HG03139 (cell line): Measurements from ENCODE around the gene CRYL1.

ENCODE experiments used
- ATAC-seq: cut with Tn5 transposase; IDR thresholded peaks from one replicate; pipeline ENCODE4 v1.9.1; 2021; ENCODE audit not compliant: unreplicated experiment

Gene CRYL1

GRCh38 chr13:20403826-20404225, 121.8 kb downstream of the CRYL1 start:
- no peak for ATAC-seq

DNA sequence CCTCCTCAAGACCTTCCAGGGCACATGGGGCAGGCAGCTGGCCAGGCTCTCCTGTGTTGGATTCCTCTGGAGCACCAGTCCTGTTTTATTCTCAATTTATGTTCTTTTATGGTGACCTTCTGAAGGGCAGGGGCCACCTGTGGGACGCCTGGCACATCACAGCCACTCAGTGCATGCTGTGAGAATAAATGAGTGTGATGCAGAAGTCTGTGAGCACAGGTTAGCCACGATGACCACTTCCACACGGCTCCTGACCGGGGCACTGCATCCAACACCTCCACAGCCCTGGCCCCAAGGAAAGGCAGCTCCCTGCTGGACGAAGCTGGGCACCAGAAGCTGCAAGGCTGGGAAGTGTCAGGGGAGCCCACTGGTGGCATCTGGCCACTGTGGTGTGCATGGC, 122.8 kb downstream of the CRYL1 start:
- no peak for ATAC-seq

DNA sequence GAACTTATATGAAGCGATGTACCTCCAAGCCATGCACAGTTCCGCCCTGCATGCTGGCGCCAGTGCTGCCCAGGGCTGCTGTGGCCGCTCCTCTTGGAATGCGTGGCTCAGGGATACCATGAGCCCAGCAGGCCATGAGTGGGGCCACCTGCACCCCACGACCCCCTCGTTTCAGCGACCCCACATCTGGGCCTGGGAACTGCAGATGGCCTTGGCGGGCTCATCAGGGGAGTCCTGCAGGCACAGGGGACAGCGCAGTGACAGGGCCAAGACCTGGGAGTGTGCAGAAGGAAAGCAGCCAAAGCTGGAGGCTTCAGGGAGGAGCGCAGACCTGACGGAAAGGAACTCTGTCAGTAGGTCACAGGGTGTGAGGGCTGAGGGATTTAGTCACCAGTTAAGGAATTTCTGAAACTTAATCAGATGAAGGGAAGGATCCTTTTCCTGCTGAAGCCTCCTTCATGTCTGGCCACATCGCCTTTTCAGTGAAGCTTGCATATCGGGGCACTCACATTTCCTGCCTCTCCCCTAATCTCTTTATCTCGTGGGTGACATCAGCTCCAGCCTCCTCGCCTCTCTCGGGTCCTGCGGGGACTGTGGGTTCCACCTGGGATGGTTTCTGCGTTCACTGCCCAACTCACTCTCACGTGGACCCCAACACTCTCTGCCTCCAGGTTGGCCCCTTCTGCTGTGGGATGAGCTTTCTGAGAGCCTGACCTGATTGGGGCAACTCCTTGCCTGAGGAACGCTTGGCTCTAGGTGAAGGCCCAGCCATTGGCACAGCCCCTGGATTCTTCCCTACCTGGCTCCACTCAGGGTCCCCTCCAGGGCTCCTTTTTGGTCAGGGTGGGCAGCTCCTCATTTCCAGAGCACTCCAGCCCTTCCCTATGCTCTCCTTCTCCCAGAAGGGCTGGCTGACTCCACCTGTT, 123.5 kb downstream of the CRYL1 start:
- ATAC-seq: no peak

GRCh38 chr13:20401531-20401930, 124.1 kb downstream of the CRYL1 start:
- no peak for ATAC-seq

DNA sequence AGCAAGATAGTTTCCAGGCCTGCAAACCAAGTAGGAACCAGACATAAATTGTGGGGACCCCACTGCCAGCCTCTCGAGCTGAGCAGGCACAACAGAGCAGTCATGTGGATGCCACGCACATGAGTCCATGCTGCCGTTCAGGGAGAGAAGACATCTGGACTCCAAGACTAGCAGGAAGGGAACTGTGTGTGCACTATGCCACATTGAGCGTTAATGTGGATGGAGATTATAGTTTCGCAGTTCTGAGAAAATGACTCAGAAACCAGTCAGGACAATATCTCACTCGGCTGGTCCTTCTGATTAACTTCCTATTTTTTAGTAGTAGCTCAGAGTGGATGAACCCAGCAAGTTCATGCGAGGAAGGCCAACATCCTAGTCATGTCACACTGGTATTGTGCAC, 124.9 kb downstream of the CRYL1 start:
- no peak for ATAC-seq

GRCh38 chr13:20399961-20400360, 125.7 kb downstream of the CRYL1 start:
- ATAC-seq: no peak

DNA sequence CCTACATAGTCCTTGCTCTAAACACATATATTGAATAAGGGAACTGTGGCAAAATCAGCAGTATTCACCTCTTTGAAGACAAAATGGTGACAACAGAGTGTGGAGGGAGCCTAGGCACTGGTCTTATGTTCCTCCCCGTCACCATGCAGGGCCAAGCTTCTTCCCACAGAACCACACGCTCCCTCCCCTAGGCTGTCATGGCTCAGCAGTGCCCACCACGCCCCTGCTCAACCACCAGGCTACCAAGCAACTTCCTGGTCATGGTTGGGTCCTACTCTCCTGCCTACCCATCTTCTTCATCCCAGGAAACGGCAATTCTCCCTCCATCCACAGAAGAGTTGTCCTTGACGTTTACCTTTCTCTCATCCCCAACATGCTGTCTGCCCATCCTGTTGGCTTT, 126.1 kb downstream of the CRYL1 start:
- ATAC-seq: no peak

GRCh38 chr13:20398459-20398858, 127.2 kb downstream of the CRYL1 start:
- no peak for ATAC-seq

DNA sequence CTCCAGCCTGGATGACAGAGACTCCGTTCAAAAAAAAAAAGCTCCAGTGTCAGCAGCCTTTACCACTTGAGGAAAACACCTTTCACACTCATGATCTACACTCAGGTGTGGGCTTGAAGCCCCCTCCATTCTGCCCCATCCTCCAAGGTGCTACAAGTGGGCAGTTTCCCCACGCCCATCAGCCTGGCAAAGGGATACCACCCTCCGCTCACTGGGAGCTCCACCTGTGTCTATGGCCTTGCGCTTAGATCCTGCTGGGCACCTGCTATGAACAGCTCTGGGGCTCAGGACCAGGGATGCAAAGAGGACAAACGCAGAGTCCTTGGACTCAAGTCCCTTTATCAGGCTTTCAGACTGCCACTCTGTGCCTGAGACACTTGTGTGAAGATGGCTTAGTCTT, 127.8 kb downstream of the CRYL1 start:
- ATAC-seq: no peak

DNA sequence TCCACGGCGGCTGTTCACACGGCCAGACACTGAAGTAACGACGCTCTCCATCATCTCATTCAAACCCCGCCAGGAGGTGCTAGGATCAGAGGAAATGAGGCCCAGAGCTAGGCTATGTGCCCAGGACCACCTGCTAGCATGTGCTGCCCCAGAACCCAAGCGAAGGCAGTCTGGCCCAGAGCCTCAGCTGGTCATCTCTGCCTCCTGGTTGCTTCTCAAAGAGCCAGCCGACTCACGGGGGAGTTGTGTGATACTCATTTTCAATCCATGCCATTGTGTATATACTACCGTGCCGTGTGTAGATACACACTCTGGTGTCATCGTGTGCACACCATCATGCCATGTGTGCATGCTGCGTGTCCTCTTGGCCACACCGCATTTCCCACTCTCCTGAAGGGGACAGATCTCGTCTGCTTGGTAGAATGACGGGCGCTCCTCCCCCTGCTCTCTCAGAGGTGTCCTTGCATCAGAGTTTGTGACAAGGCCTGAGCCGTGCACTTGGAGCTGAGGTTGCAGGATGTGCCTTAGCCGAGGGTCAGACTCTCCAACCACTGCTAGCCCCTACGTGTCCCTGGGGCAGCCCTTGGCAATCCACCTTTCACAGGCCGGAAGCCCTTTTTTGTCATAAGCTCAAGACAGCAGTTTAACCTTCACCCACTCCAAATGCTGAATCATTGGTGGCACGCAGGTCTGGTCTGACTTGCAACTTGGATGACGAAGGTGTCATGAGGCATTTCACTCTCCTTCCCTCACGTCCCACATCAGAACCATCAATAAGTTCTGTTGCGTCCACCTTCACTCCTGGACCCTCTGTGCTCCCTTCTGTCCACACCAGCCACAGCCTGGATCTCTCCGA, 130.4 kb downstream of the CRYL1 start:
- ATAC-seq: no peak

DNA sequence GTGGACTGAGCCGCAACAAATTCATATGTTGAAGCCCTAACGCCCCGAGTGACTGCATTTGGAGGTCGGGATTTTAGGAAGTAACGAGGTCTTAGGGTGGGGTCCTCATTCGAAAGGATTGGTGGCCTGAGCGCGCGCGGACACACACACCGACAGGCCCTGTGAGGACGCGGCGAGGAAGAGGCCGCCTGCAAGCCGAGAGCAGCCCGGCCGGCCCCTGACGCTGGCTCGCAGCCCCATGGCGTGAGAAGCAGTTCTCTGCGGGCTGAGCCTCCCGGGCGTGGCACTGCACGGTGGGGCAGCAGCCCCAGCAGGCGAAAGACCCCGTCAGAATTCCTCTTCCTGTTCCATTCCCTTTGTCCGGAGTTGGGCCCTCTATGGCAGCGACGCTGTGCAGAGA, 131.2 kb downstream of the CRYL1 start:
- no peak for ATAC-seq

DNA sequence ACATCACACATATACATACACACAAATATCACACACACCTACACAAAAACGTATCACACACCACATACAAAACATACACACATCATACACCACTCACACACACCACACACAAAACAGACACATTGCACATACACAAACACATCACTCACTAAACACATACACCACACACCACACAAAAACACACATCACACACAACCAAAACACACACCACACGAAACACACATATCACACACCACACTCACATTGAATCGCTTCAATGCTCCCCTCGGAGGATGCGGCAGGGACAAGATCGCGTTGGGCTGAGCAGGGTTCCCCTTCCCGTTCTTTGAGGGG, 131.5 kb downstream of the CRYL1 start:
- no peak for ATAC-seq

GRCh38 chr13:20393273-20394168, 132.1 kb downstream of the CRYL1 start:
- no peak for ATAC-seq

DNA sequence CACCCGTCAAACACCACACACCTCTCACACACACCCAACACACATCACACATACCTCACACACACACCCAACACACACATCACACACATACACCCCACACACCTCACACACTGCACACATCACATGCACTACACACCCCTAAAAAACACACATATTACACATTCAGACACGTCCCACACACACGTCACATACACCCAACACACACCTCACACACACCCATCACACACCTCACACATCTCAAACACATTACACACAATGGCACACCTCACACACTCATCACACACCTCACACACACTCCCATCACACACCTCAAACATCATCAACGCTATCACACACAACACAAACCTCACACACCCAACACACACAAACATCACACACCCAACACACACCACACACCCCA, 133.1 kb downstream of the CRYL1 start:
- no peak for ATAC-seq

DNA sequence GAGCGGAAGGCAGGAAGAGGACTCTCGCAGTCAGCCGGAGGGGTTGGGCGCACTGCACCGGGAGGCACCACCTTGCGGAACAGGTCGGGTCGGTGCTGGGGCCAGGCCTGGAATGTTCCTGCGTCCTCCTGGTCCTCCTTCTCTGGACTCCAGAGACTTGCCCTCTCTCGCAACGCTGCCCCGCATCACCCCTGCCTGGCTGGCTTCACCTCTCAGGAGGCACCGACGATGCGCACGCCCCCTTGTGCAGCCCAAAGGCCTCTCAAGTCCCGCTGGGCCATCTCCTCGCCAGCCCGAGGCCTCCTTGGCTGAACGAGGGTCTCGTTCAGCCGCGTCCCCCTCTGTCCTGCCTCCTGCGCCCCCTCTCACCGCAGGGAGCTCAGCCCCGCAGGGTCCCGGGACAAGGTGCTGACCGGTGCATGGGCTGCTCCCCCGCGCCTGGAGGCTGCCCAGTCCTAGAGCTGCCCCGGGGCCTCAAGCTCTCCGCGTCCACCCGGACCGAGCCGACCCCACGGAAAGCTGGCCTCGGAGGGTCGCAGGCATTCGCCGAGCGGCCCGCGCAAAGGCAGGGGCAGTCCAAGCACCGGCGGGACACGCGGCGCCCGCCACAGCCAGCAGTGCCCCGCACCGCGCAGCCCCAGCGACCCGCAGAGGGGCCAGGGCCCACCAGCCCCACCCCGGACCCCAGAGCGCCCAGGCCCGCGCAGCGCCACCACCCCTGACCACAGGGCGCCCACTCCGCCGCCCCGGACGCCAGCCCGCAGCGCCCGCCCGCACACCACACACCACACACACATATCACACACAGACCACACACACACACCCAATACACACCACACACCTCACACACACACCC, 133.8 kb downstream of the CRYL1 start:
- no peak for ATAC-seq

- no peak for ATAC-seq
Measured at GRCh38 chr13:20390526-20391175, 135.0 kb downstream of the CRYL1 start.

DNA sequence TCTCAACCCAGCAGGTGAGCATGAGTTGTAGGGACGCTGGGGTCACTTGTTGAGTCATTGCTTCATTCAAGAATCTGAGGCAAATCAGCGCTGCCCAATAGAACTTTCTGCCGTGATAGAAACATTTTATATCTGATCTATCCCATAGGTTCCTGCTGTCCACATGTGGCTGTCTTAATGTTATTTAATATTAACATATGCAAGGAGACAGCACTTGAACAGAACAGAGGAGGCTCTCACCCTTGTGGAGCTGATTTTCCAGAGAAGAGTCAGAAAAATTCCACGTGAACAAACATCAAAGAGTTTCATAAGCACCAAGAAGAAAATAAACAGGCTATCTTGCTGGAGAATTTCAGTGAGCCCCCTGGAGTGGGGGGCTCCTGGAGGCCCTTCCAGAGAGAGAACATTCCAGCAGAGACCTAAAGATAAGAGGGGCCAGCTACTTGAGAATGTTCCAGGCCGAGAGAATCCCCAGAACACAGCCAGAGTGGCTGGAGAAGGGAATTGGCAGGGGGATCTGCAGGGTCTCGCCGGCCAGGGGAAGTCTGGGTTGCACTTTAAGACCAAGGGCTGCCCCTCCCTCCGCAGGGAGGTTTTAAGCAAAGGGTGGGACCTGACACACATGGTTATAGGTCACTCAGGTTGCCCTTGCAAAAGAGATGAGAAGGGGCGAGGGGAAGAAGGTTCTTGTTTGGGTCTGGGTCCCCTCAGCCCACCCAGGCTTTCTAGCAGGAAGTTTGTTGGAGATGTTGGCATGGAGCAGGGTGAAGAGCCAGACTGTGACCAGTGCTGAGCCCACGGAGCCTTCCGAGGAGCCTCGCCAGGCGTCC, 135.7 kb downstream of the CRYL1 start:
- no peak for ATAC-seq

GRCh38 chr13:20388184-20388583, 137.5 kb downstream of the CRYL1 start:
- no peak for ATAC-seq

DNA sequence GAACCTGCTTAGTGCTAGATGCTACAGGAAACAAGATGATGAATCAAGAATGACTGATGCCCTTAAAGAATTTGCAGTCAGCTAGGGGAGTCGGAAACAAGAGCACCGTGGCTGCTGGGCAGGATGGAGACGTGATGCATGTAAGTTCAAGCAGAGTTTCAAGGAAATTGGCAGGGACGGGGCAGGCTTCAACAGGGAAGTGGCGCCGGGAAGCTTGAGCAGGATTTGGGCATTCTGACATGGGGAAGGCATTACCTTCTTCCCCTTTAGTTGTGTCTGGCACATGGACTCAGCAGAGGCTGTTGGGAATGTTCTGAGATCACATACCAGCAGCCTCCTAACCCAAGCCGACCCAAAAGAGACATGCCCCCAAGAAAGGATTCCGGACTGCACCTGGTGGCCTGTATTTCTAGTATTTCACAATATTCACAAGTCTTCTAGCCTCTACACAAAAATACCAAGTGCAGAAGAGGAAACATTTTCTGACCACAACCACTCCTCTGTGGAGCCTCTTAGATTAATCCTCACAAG, 138.2 kb downstream of the CRYL1 start:
- no peak for ATAC-seq
